Measurements from ENCODE around the gene CACNA1E.
A peak's percentile ranks its signal among the peaks of the same experiment; 100 is the strongest.
"Not testable (repeated sequence)": the region's sequence is repeated elsewhere in the genome, so short reads cannot be mapped to it uniquely, and the experiment has no call there.

Gene CACNA1E

DNA sequence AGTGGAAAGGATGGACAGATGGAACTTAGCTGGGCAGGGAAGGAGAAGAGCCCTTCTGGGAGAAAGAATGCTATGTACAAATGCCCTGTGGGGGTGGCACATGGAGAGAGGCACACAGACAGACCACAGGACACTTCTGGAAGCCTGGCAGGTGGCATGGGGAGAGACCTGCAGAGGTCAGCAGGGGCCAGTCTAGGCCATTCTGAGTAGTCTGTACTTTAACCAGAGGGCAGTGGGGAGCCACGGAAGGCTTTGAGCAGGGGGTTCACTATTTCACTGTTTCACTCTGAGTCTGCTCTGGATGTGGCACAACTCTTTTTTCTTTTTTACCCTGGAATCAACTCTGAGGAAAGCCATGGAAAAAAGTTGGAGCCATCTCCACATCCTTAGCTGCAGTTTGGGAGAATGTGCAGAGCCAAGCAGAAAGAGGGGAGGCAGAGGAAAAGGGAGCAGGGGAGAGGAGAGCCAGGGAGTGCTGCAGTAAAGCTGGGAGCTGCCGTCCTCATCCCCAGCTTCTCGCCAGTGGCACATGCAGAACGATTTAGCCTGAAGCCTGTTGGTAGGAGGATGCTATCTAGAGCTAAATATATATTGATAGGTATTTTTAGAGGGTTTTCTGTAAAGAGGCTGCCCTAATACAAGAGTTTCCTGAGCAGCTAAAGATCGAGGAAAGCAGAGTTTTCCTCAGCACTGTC lies 34.0 kb downstream of the CACNA1E start:
- no peak for DNase-seq (ENCODE audit: low spot score)

DNA sequence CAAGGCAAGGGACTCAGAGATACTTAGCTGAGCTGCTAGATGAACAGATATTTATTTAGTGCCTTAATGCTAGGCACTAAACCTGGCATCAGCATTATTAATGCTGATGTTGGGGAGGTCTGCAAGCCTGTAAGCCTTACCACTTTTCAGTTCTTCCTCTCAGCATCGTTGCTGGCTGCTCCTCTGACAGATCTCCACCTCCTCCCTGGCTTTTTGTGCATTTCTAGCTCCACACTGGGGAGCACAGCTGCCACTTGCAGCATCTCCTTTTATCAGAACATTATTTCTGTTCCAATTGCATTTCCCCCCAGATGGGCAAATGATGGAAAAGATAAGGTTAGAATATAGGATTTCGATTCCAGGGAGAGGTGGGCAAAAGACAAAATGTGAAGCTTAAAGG lies 34.8 kb downstream of the CACNA1E start:
- DNase-seq (ENCODE audit: low spot score): peak; percentile 62

DNA sequence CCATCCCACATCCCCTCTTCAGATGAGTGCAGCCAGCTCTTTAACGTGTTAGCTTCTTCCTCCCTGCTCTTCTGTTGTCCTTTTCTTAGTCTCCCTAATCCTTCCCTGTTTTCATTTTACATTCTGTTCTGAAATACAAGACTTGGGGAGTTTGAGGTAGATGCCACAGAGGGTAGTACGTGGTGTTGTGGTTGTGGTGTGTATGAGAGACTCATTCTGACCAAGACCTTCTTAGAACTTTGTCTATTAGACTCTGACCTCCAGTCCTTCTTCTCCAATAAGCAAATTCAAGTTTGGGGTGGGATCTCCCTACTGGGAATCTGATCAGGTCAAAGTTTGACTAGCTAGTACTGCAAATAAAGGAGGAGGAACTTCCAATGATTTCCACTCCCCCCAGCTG lies 39.5 kb downstream of the CACNA1E start:
- DNase-seq (ENCODE audit: low spot score): no peak

DNA sequence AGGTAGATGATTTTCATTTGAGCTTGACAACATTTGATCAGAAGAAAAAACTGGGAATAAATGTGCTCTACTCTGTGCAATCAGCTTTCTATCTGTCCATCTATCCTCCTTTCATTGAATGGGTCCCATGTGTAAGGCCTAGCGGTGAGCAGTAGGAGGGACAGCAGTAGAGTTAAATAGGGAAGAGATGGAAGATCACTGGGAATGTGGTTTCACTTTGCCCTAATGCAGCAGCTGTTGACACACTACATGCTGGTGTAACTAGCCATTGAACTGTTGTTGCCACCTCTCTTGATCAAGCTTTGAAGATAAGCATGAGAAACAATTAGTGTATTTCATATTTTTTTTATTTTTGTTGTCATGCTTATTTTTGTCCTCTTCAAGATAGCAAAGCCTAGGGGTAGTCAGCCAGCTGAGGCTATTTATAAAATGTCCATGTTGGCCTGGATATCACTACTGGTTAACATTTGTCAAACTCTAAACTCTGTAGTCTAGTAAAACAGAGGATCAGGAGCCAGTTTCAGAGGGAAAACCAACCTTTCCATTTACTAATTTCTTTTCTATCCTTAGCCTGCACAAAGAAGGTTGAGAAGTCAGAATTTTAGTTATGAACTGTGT lies 41.9 kb downstream of the CACNA1E start:
- DNase-seq (ENCODE audit: low spot score): no peak

- DNase-seq (ENCODE audit: low spot score): not testable (repeated sequence)
Observed at GRCh38 chr1:181528241-181528640, 44.9 kb downstream of the CACNA1E start.

GRCh38 chr1:181531441-181531840 lies 48.1 kb downstream of the CACNA1E start:
- no peak for DNase-seq (ENCODE audit: low spot score)

- DNase-seq (ENCODE audit: low spot score): no peak
Observed at GRCh38 chr1:181531951-181532600, 48.8 kb downstream of the CACNA1E start.

DNA sequence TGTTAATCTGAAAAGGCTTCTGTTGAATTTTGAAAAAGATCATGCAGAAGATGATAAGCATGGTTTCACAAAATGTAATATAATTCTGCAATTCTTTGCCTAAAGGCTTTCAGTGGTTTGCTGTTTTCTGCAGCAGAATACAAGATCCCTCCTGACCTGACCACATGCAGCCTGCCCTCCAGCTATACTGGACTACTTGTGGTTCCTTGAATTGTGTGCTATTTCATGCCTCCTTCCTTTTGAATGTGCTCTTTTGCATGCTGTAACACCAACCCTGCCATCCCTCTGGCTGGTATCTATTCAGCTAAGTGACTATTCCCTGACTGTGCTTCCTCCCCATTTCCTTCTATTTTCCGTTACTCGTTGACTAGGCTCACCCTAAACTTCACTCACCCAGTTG lies 55.5 kb downstream of the CACNA1E start:
- no peak for DNase-seq (ENCODE audit: low spot score)

DNA sequence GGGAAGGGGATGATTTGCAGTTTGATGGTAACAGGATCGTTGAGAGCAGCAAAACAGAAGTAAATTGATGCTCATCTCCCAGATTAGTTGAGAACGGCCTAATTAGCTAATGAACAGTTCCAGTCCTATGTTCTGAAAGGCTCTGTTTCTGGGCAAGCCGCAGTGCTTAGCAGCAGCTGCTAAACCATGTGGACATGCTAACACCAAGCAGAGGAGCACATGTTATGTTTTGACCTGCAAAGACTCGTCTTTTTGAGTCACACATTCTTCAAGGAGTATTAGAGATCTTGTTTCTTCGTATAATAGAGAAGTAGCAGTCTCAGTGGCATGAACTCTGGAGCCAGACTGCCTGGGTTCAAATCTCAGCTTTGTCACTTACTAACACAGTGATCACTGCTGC lies 58.1 kb downstream of the CACNA1E start:
- no peak for DNase-seq (ENCODE audit: low spot score)

GRCh38 chr1:181541947-181542346 lies 58.6 kb downstream of the CACNA1E start:
- no peak for DNase-seq (ENCODE audit: low spot score)

DNA sequence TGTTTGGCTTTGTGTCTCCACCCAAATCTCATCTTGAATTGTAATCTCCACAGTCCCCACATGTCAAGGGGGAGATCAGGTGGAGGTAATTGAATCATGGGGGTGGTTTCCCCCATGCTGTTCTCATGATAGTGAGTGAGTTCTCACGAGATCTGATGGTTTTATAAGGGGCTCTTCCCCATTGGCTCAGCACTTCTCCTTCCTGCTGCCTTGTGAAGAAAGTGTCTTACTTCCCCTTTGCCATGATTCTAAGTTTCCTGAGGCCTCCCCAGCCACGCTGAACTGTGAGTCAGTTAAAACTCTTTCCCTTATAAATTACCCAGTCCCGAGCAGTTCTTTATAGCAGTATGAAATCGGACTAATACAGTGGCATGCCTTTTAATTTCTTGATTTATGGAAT lies 59.1 kb downstream of the CACNA1E start:
- DNase-seq (ENCODE audit: low spot score): not testable (repeated sequence)

GRCh38 chr1:181545395-181545794 lies 62.1 kb downstream of the CACNA1E start:
- no peak for DNase-seq (ENCODE audit: low spot score)

GRCh38 chr1:181548497-181548896 lies 65.2 kb downstream of the CACNA1E start:
- DNase-seq (ENCODE audit: low spot score): no peak

- DNase-seq (ENCODE audit: low spot score): peak; percentile 79
Observed at GRCh38 chr1:181551249-181551648, 67.9 kb downstream of the CACNA1E start.

DNA sequence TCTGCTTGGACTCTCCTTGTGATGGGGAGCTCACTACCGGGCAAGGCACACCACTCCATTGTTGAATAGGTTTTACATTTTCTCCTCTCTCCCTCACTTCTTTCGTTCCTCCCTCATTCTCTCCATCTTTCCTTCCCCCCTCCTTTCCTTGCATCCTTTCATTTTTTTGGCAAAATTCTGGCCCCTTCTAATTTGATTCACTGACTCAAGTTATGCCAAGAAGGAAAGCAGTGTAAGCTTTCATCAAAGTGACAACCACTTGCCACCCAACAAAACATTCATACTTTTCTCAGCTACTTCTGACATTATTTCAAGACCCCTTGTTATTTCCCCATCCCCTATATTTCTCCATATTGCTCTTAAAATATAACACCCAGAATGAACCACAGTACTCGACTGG lies 68.4 kb downstream of the CACNA1E start:
- DNase-seq (ENCODE audit: low spot score): no peak

GRCh38 chr1:181554465-181554864 lies 71.1 kb downstream of the CACNA1E start:
- DNase-seq (ENCODE audit: low spot score): peak; percentile 64

DNA sequence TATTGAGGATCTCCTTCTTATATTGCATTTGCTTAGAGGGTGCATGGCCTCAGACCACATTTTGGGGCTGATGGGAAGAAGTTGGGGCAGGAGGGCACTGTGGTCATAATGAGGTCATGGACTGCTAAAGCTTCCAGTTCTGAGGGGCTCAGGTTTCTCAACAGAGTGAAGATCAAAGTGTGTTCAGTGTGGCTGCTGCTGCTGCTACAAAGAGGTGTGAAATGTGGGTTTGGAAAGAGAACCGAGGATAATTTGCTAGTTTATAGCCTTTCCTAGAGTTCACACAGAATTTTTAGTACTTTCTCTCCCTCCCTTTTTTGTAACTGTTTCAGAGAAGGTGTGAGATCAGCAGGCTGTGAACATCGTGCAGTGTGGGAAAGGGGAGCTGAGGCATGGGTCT lies 73.3 kb downstream of the CACNA1E start:
- no peak for DNase-seq (ENCODE audit: low spot score)

DNA sequence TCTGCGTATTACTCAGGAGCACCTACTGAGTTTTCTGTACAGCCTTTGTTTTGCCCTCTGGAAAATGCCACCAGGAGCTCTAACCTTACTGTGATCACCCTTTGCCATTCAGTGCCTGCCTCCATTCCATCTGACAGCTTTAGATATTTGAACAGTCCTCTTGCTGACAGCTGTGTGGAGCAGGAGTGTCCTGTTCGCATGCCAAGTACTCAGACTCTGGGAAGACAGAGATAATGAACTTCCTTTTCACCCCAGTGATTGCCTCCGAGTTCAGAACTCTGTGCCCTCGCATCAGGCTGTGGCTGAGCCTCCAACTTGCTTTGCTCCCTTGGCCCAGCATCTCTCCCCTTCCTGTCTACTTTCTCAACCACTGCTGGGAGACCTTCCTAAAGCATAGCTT lies 74.0 kb downstream of the CACNA1E start:
- no peak for DNase-seq (ENCODE audit: low spot score)

DNA sequence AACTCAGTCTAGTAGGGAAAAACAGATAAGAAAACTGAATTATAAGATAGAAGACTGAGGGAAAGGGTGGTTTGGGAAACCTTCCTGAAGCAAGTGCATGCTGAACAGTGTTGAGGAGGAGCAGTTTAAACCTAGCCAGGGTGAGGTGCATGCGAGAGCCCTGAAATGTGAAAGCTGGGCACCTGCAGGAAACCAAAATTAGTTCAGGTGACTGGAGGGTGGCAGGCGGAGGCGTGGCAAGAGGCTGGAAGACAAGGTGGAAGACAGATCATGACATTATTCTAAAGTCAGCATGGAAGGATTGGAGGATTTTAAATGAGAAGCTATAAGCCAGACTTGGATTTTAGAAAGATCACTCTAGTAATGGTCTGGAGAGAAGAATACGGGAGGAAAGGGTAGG lies 75.1 kb downstream of the CACNA1E start:
- DNase-seq (ENCODE audit: low spot score): no peak

DNA sequence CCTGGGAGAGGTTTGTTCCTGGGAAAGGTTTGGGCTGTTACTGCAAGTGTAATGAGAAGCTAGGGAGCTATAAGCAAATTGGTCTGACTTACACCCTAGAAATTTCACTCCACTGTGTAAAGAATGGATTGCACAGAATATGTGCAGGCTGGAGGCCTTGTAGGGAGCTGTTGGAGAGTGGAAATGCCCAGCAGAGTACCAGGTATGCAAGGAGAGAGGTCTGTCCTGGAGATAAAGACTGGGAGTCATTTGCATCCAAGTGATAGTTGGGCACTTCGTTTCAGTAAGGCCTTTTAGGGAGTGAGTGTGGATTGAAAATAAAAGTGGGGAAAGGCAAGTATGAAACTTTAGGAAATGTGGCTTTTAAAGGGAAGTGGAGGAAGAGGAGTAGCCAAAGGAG lies 75.8 kb downstream of the CACNA1E start:
- no peak for DNase-seq (ENCODE audit: low spot score)

DNA sequence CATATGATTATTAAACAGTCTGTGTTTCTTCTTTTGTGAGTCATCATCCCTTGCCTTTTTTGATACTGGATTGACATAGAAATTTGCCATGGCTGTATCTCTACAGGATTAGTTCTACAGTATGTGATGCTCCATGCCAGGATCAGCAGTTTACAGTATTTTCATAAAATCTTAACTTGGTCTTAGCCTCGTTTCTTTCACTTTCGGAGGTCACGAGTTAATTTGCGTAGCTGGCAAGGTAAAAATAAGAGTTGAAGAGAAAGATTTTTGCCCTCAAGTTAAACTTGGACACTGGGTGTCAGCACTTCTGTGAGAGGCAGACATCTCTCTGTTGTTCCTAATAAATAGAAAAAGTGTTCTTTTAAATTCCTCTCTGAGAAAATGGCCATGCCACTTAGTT lies 79.1 kb downstream of the CACNA1E start:
- DNase-seq (ENCODE audit: low spot score): no peak

DNA sequence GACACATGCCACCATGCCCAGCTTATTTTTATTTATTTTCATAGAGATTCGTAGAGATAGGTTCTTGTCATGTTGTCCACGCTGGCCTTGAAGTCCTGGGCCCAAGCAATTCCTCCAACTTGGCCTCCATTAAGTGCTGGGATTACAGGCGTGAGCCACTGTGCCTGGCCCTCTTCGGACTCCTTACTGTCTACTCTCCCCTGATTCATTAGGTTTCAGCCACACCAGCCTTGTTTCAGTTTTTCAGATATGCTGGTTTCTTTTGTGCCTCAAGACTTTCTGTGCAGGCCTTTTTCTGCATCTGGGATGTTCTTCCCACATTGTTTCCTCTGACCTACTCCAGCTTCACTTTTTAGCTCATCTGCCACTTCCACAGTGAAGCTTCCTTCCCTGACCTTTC lies 85.4 kb downstream of the CACNA1E start:
- DNase-seq (ENCODE audit: low spot score): no peak

GRCh38 chr1:181577475-181577874 lies 94.2 kb downstream of the CACNA1E start:
- peak; percentile 37 for DNase-seq (ENCODE audit: low spot score)

DNA sequence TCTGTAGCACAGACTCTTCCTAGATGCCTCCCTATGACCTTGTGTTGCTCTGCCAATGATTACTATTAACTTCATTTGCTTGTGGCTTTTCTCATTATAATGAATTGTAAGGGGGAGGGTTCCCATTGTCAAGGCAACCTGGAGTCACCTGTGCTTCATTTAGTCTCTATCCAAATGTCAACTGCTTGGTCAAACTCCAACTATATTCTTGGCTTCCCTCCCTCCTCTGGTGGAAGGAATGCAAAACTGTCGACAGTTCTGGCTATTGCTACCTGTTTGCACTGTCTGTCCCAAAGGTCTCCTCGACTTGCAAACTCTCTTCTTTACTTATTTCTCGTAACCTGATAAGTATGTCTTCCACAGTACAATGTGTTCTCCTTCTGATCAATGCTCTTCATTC lies 100.3 kb downstream of the CACNA1E start:
- DNase-seq (ENCODE audit: low spot score): no peak

Data from putamen (tissue), 1 donor.